SK-N-SH treated with all-trans-retinoic acid at 6 μM for 48 hours (cell line): ENCODE results near the gene AGTRAP.

Source experiments
- ATAC-seq: fragments of 200-7000 bp; cut with Tn5 transposase; 3 replicates; pipeline ENCODE4 v1.9.1; 2020; ENCODE audit warnings: mild to moderate bottlenecking, moderate library complexity
- ARNTL ChIP-seq: fragments of 450-650 bp; formaldehyde crosslinking; IDR thresholded peaks from 2 replicates; pipeline ENCODE4 v1.5.0; 2020; ENCODE audit warnings: low read depth, mild to moderate bottlenecking, moderate library complexity, borderline replicate concordance
- BACH2 ChIP-seq: fragments of 250-450 bp; sonication (Bioruptor Pico); IDR thresholded peaks from 2 replicates; pipeline ENCODE4 v1.9.0; 2021; ENCODE audit warnings: mild to moderate bottlenecking, borderline replicate concordance
- ESRRG ChIP-seq: fragments of 250-450 bp; sonication (Bioruptor Pico); IDR thresholded peaks from 2 replicates; pipeline ENCODE4 v1.6.1; 2021; ENCODE audit warnings: mild to moderate bottlenecking
- GLIS3 ChIP-seq: fragments of 250-450 bp; sonication (Bioruptor Pico); IDR thresholded peaks from 2 replicates; pipeline ENCODE4 v1.5.0; 2020; ENCODE audit warnings: mild to moderate bottlenecking, moderate library complexity
- ISL1 ChIP-seq: fragments of 250-450 bp; sonication (Bioruptor Pico); IDR thresholded peaks from 2 replicates; pipeline ENCODE4 v2.1.2; 2022; ENCODE audit warnings: mild to moderate bottlenecking, moderate library complexity
- OSR1 ChIP-seq: fragments of 250-450 bp; sonication (Bioruptor Pico); IDR thresholded peaks from 2 replicates; pipeline ENCODE4 v1.8.0; 2022; ENCODE audit warnings: moderate library complexity, mild to moderate bottlenecking, inconsistent platforms
- PPARA ChIP-seq: fragments of 250-450 bp; sonication (Bioruptor Pico); IDR thresholded peaks from 2 replicates; pipeline ENCODE4 v1.5.0; 2020; ENCODE audit warnings: mild to moderate bottlenecking, borderline replicate concordance
- RARB ChIP-seq: fragments of 250-450 bp; sonication (Bioruptor Pico); IDR thresholded peaks from 2 replicates; pipeline ENCODE4 v1.8.0; 2021; ENCODE audit warnings: mild to moderate bottlenecking, moderate library complexity
- TOX ChIP-seq: fragments of 250-450 bp; sonication (Bioruptor Pico); IDR thresholded peaks from 2 replicates; pipeline ENCODE4 v1.8.0; 2021; ENCODE audit warnings: mild to moderate bottlenecking, moderate library complexity, borderline replicate concordance
- ZC3H10 ChIP-seq: fragments of 250-450 bp; sonication (Bioruptor Pico); IDR thresholded peaks from 2 replicates; pipeline ENCODE4 v1.5.1; 2021; ENCODE audit warnings: mild to moderate bottlenecking, moderate library complexity
- ZFP3 ChIP-seq: fragments of 250-450 bp; sonication (Bioruptor Pico); IDR thresholded peaks from 2 replicates; pipeline ENCODE4 v1.5.0; 2020; ENCODE audit warnings: mild to moderate bottlenecking, moderate library complexity
- ZFP30 ChIP-seq: fragments of 450-650 bp; formaldehyde crosslinking; IDR thresholded peaks from 2 replicates; pipeline ENCODE4 v1.5.0; 2022; ENCODE audit warnings: mild to moderate bottlenecking, moderate library complexity
- ZNF8 ChIP-seq: fragments of 450-650 bp; formaldehyde crosslinking; IDR thresholded peaks from 2 replicates; pipeline ENCODE4 v1.5.0; 2020; ENCODE audit warnings: mild to moderate bottlenecking, moderate library complexity
- TF ChIP-seq, protein P1 (sequence below): fragments of 250-450 bp; sonication (Bioruptor Pico); IDR thresholded peaks from 2 replicates; pipeline ENCODE4 v1.5.1; 2020; ENCODE audit warnings: low read depth, mild to moderate bottlenecking, moderate library complexity
- TF ChIP-seq, protein P2 (sequence below): fragments of 250-450 bp; sonication (Bioruptor Pico); IDR thresholded peaks from 2 replicates; pipeline ENCODE4 v1.8.0; 2021; ENCODE audit warnings: low read depth, mild to moderate bottlenecking, moderate library complexity, borderline replicate concordance
- TF ChIP-seq, protein P3 (sequence below): fragments of 250-450 bp; sonication (Bioruptor Pico); IDR thresholded peaks from 2 replicates; pipeline ENCODE4 v1.5.1; 2021; ENCODE audit warnings: mild to moderate bottlenecking, moderate library complexity
- TF ChIP-seq, protein P4 (sequence below): fragments of 250-450 bp; sonication (Bioruptor Pico); IDR thresholded peaks from 2 replicates; pipeline ENCODE4 v1.8.0; 2020; ENCODE audit warnings: mild to moderate bottlenecking, moderate library complexity, borderline replicate concordance

Gene AGTRAP

DNA sequence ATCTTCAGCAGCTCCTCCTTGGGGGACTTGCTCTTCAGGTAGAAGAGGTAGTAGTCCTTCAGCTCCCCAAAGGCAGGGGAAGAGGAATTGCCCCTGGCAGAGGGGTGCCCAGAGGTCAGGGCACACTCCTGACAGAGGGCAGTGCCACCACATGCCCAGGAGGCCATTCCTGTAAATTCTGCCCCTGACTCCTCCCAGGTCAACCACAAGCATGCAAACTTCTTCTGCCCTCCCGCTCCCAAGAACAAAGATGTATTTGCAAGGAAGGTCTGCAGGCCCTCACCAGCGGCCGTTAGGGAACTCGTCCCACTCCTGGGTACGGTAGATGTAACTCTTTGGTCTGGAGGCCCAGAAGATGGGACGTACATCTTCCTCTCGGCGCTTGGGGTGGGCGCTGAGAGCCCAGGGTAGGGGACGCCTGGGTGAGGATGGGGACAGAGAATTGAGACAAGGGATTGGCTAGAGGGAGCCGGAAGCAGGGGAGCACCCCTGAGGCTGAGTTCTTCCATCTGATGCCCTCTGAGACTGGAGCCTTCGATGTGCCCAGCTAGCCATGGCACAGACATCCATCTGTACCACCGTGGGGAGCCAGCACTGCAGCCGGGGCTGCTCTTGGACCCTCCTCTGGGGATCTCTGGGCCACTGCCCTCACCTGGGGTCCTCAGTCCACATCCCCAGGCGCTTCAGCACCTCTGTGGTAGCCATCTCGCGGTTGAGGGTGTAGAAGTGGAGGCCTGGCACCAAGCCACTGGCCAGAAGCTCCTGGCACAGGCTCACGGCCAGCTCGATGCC lies 58.7 kb downstream of the AGTRAP start (continued):
- TF ChIP-seq, protein P1, sequence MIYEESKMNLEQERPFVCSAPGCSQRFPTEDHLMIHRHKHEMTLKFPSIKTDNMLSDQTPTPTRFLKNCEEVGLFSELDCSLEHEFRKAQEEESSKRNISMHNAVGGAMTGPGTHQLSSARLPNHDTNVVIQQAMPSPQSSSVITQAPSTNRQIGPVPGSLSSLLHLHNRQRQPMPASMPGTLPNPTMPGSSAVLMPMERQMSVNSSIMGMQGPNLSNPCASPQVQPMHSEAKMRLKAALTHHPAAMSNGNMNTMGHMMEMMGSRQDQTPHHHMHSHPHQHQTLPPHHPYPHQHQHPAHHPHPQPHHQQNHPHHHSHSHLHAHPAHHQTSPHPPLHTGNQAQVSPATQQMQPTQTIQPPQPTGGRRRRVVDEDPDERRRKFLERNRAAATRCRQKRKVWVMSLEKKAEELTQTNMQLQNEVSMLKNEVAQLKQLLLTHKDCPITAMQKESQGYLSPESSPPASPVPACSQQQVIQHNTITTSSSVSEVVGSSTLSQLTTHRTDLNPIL (CRISPR knock-in tag): no peak
- no peak for TF ChIP-seq RARB (CRISPR knock-in tag)
- TF ChIP-seq, all 23 proteins: peak for 0

DNA sequence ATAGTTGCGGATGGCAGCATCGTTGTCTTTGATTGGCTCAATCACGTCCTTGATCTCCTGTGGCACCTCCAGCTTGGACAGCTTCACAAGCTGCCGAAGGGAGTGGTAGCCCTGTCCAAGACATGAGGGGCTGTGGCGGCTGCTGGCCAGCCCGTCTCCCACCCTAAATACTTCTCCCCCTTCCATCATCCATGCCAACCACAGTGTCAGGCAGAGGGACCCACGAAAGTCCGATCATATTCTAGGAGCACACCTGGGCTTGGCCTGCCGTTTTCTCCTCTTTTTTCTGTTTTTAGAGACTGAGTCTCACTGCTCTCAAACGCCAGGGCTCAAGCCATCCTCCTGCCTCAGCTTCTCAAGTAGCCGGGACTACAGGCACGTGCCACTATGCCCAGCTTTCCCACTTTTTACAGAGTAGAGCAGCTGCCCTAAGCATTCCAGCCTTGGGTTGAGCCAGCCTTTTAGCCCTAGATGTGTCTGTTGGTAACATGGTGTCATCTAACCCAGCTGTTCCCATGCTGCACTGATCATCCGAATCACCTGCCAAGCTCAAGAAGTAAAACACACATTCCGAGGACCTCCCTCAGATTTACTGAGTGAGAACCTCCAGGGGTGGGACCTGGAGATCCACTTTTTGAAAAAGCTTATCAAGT lies 59.4 kb downstream of the AGTRAP start:
- ATAC-seq: no peak
- no peak for TF ChIP-seq ISL1
- no peak for TF ChIP-seq PPARA (CRISPR knock-in tag)
- TF ChIP-seq, protein P1 (CRISPR knock-in tag): no peak
- TF ChIP-seq, protein P2, sequence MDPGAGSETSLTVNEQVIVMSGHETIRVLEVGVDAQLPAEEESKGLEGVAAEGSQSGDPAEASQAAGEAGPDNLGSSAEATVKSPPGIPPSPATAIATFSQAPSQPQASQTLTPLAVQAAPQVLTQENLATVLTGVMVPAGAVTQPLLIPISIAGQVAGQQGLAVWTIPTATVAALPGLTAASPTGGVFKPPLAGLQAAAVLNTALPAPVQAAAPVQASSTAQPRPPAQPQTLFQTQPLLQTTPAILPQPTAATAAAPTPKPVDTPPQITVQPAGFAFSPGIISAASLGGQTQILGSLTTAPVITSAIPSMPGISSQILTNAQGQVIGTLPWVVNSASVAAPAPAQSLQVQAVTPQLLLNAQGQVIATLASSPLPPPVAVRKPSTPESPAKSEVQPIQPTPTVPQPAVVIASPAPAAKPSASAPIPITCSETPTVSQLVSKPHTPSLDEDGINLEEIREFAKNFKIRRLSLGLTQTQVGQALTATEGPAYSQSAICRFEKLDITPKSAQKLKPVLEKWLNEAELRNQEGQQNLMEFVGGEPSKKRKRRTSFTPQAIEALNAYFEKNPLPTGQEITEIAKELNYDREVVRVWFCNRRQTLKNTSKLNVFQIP (CRISPR knock-in tag): no peak
- TF ChIP-seq, protein P3, sequence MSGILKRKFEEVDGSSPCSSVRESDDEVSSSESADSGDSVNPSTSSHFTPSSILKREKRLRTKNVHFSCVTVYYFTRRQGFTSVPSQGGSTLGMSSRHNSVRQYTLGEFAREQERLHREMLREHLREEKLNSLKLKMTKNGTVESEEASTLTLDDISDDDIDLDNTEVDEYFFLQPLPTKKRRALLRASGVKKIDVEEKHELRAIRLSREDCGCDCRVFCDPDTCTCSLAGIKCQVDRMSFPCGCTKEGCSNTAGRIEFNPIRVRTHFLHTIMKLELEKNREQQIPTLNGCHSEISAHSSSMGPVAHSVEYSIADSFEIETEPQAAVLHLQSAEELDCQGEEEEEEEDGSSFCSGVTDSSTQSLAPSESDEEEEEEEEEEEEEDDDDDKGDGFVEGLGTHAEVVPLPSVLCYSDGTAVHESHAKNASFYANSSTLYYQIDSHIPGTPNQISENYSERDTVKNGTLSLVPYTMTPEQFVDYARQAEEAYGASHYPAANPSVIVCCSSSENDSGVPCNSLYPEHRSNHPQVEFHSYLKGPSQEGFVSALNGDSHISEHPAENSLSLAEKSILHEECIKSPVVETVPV: no peak
- no peak for TF ChIP-seq ZFP30 (CRISPR knock-in tag)
- TF ChIP-seq, protein P4, sequence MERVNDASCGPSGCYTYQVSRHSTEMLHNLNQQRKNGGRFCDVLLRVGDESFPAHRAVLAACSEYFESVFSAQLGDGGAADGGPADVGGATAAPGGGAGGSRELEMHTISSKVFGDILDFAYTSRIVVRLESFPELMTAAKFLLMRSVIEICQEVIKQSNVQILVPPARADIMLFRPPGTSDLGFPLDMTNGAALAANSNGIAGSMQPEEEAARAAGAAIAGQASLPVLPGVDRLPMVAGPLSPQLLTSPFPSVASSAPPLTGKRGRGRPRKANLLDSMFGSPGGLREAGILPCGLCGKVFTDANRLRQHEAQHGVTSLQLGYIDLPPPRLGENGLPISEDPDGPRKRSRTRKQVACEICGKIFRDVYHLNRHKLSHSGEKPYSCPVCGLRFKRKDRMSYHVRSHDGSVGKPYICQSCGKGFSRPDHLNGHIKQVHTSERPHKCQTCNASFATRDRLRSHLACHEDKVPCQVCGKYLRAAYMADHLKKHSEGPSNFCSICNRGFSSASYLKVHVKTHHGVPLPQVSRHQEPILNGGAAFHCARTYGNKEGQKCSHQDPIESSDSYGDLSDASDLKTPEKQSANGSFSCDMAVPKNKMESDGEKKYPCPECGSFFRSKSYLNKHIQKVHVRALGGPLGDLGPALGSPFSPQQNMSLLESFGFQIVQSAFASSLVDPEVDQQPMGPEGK (CRISPR knock-in tag): no peak
- TF ChIP-seq GLIS3 (CRISPR knock-in tag): no peak

DNA sequence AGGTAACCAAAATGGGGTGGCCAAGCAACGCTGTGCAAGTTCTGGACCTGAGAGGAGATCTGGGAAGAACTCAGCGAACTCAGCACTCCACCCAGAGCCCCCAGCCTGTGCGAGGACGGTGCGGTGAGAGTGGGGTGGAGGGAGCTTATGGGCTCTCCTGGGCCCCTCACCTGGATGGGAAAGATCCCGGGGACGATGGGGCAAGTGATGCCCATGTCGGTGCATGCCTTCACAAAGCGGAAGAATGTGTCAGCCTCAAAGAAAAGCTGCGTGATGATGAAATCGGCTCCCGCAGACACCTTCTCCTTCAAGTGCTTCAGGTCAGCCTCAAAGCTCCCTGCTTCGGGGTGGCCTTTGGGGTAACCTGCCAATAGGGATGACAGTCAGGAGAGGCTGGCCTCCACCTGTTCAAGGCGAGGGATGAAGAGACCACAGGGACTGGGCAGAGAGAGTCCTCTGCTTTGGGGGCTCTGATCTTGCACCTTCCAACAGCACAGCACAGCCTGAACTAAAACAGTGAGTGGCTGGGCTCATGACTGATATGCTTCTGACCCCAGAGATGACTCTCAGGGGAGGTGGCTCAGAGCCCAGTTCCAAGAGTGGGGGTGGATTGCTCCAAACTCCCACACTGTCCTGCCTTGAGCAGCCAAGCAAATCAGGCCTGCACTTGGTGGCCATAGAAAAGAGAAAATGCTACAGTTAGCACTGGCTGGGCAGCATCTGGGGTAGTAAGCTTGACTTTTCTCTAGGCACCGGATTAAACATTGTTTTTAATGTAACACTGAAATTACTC lies 60.3 kb downstream of the AGTRAP start:
- TF ChIP-seq ZNF8 (CRISPR knock-in tag) (no peak), ZFP3 (CRISPR knock-in tag) (no peak)
- ATAC-seq: no peak

DNA sequence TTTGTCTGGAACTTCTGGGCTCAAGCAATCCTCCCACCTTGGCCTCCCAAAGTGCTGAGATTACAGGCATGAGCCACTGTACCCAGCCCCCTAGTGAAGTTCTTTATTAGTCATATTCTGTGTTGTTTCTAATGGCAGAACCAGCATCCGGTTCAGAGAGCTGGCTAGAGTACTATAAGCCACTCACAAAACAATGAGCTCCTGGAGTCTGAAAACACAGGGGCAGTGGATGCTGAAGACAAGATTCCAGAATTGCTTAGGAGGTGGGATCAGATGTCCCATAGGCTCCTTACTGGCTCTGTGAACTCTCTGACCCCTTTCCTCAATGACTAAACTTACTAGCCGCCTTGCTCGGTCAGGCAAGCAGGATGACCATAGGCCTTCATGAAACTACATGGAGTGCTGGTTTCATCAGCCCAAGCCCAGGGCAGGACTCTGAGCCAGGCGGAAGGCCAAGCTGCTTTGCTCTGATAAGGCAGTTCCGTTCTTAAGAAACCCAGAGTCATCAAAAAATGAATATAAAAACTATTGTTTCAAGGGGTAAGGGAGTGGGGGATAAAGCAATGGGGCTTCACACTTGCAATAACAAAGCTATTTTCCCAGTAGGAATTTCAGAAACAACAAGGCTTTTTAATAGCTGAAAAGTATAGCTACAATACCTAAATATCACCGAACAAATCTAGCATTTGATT lies 61.7 kb downstream of the AGTRAP start:
- ATAC-seq: no peak
- no peak for TF ChIP-seq OSR1 (CRISPR knock-in tag)
- no peak for TF ChIP-seq ZFP30 (CRISPR knock-in tag)
- TF ChIP-seq TOX: no peak
- TF ChIP-seq RARB (CRISPR knock-in tag): no peak
- TF ChIP-seq, protein P3: no peak
- no peak for TF ChIP-seq ZNF8 (CRISPR knock-in tag)
- TF ChIP-seq ESRRG (CRISPR knock-in tag): no peak
- TF ChIP-seq ARNTL (CRISPR knock-in tag): no peak
- no peak for TF ChIP-seq ISL1
- TF ChIP-seq, protein P4 (CRISPR knock-in tag): no peak
- TF ChIP-seq BACH2 (CRISPR knock-in tag): no peak
- TF ChIP-seq ZC3H10 (CRISPR knock-in tag): no peak
